Tibial artery (tissue), 4 donors: ENCODE data around the gene AGRN.
A peak's percentile ranks its signal among the peaks of the same experiment; 100 is the strongest.
"Not testable (repeated sequence)": the region's sequence is repeated elsewhere in the genome, so short reads cannot be mapped to it uniquely, and the experiment has no call there.

ENCODE experiments used
- DNase-seq, 2 donors: peaks; one replicate each; pipeline ENCODE4 v3.0.0-alpha.2; 2019
- H3K27ac ChIP-seq, 2 donors: fragments of 200-600 bp; sonication (generic) in 1 of 2; 1 replicate in 1 of 2; 2 replicates in 1 of 2; pipeline ENCODE4 v1.5.1; 2018 to 2019; ENCODE audit warnings: mild to moderate bottlenecking in 1 of 2
- H3K27me3 ChIP-seq, 2 donors: fragments of 200-600 bp; sonication (generic) in 1 of 2; one replicate each; pipeline versions ENCODE4 v1.5.1 to v1.6.0; 2016 to 2019
- H3K36me3 ChIP-seq, 3 donors: fragments of 200-600 bp; sonication (generic) in 2 of 3; one replicate each; pipeline ENCODE4 v1.5.1; 2016 to 2019; ENCODE audit warnings: mild to moderate bottlenecking in 2 of 3
- H3K4me1 ChIP-seq, 4 donors: fragments of 200-600 bp; sonication (generic) in 2 of 4; 1 replicate in 3 of 4; 2 replicates in 1 of 4; pipeline ENCODE4 v1.5.1; 2016 to 2019
- H3K4me3 ChIP-seq, 2 donors: fragments of 200-600 bp; sonication (generic) in 1 of 2; 1 replicate in 1 of 2; 2 replicates in 1 of 2; pipeline ENCODE4 v1.5.1; 2018 to 2019; ENCODE audit warnings: mild to moderate bottlenecking in 2 of 2
- H3K9me3 ChIP-seq, 3 donors: fragments of 200-600 bp; sonication (generic) in 1 of 3; one replicate each; pipeline ENCODE4 v1.5.1; 2016 to 2019
- CTCF ChIP-seq, 2 experiments: fragments of 200-600 bp in 1 of 2; fragments of 450-650 bp in 1 of 2; IDR thresholded peaks; one replicate each; pipeline ENCODE4 v1.5.1; 2017 to 2019; ENCODE audit warnings: antibody characterized with exemption in 2 of 2, mild to moderate bottlenecking in 1 of 2, moderate library complexity in 1 of 2
- intact Hi-C: fragments of 100-400 bp; cut with DNase I; formaldehyde crosslinking; loops from one replicate; pipeline ENCODE4 v1.15.0; 2023; ENCODE audit warnings: low total_unique reads

Gene AGRN

GRCh38 chr1:1027791-1028190 lies 7.9 kb downstream of the AGRN start:
- no peaks in the 10 kb centered on the region for H3K36me3 ChIP-seq
- intact Hi-C loops = loop anchor here (5.0 kb wide), 1 partner anchor 45 kb away; the partner anchor contains the start of gene RNF223
- H3K9me3 ChIP-seq = no peaks in the 10 kb centered on the region
- peaks cover 0 to 17% of the 10 kb centered on the region in 2 donors for H3K27me3 ChIP-seq
- H3K4me1 ChIP-seq = peaks cover 0 to 31% (median 5%) of the 10 kb centered on the region in 4 donors
- H3K4me3 ChIP-seq = no peak overlapping the region
- DNase-seq = no peak
- no peak for TF ChIP-seq CTCF (IDR thresholded peaks at IDR 0.05)
- H3K27ac ChIP-seq = no peak overlapping the region

GRCh38 chr1:1030867-1031658 lies 11.1 kb downstream of the AGRN start:
- H3K9me3 ChIP-seq, DNase-seq, H3K36me3 ChIP-seq, H3K27ac ChIP-seq, H3K4me3 ChIP-seq, intact Hi-C loops: not testable (repeated sequence)
- peaks cover 0 to 23% (median 19%) of the 10 kb centered on the region in 4 donors for H3K4me1 ChIP-seq
- peaks cover 3 to 48% of the 10 kb centered on the region in 2 donors for H3K27me3 ChIP-seq

- DNase-seq = no peak
- peaks cover 0 to 23% (median 19%) of the 10 kb centered on the region in 4 donors for H3K4me1 ChIP-seq
- no peaks in the 10 kb centered on the region for H3K9me3 ChIP-seq
- peaks cover 3 to 55% of the 10 kb centered on the region in 2 donors for H3K27me3 ChIP-seq
- H3K4me3 ChIP-seq = no peak overlapping the region
- peaks cover 0 to 5% (median 0%) of the 10 kb centered on the region in 3 donors for H3K36me3 ChIP-seq
- no peak overlapping the region for H3K27ac ChIP-seq
- no peak for TF ChIP-seq CTCF (IDR thresholded peaks at IDR 0.05)
- intact Hi-C loops = no loop called here
Measured at GRCh38 chr1:1031659-1032235, 11.8 kb downstream of the AGRN start.

GRCh38 chr1:1032424-1032823 lies 12.5 kb downstream of the AGRN start:
- Histone ChIP-seq H3K4me1 (peaks cover 0 to 23% (median 19%) of the 10 kb centered on the region in 4 donors), H3K4me3 (peak overlapping the region in 1 of 2 donors; percentile 58), H3K27ac (no peak overlapping the region), H3K9me3 (no peaks in the 10 kb centered on the region), H3K27me3 (peaks cover 3 to 58% of the 10 kb centered on the region in 2 donors), H3K36me3 (peaks cover 0 to 5% (median 0%) of the 10 kb centered on the region in 3 donors)
- intact Hi-C loops = no loop called here
- DNase-seq = no peak
- TF ChIP-seq CTCF (IDR thresholded peaks at IDR 0.05) = no peak

- no peak overlapping the region for H3K27ac ChIP-seq
- peak; percentile 49 to 61 for TF ChIP-seq CTCF (IDR thresholded peaks at IDR 0.05)
- no peak for DNase-seq
- peaks cover 0 to 23% (median 19%) of the 10 kb centered on the region in 4 donors for H3K4me1 ChIP-seq
- peaks cover 3 to 64% of the 10 kb centered on the region in 2 donors for H3K27me3 ChIP-seq
- no peaks in the 10 kb centered on the region for H3K9me3 ChIP-seq
- peaks cover 0 to 5% (median 0%) of the 10 kb centered on the region in 3 donors for H3K36me3 ChIP-seq
- peak overlapping the region; percentile 40 to 58 for H3K4me3 ChIP-seq
- intact Hi-C loops = no loop called here
Measured at GRCh38 chr1:1033009-1033587, 13.2 kb downstream of the AGRN start.
